GM21447 (cell line): ENCODE data around the gene ZNF628.

Experiments
- ATAC-seq: cut with Tn5 transposase; IDR thresholded peaks from one replicate; pipeline ENCODE4 v1.9.1; 2021; ENCODE audit not compliant: unreplicated experiment

The ZNF628 gene

GRCh38 chr19:55464662-55465054 is 11.8 kb upstream of the ZNF628 start, which contains the start of gene C19orf85:
Gene C19orf85 (minus strand): TSS chr19:55464751. CDS start chr19:55464554, 197 bp downstream.
- no peak for ATAC-seq

- ATAC-seq = no peak
These were observed 10.8 kb upstream of the ZNF628 start for GRCh38 chr19:55465460-55466240.

DNA sequence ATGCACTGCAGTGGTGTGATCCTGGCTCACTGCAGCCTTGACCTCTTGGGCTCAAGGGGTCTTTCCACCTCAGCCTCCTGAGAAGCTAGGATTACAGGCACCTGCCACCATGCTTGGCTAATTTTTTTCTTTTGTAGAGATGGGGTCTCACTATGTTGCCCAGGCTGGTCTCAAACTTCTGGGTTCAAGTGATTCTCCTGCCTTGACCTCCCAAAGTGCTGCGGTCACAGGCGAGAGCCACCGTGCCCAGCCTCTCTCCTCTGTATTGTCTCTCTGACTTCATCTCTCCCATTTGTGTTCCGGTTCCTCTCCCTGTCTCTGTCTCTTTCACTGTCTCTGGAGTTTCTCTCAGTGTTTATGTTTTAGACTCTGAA is 10.2 kb upstream of the ZNF628 start:
- ATAC-seq = no peak

GRCh38 chr19:55467236-55468053 is 9.0 kb upstream of the ZNF628 start:
- no peak for ATAC-seq

GRCh38 chr19:55468054-55468393 is 8.4 kb upstream of the ZNF628 start:
- ATAC-seq = no peak

DNA sequence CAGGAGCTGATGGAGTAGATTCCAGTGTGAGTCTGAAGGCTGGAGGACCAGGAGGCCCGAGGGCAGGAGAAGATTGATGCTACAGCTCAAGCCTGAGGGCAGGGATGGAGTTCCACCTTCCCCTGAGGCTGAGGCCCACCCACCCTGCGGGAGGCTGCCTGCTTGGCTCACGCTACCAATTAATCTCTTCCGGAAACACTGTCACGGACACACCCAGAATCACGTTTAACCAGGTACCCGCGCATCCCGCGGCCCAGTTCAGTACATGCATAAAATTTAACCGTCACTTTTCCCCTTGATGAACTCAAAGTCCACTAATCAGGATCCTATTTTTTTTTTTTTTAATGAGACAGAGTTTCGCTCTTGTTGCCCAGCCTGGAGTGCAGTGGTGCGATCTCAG is 5.2 kb upstream of the ZNF628 start:
- no peak for ATAC-seq

GRCh38 chr19:55472463-55472862 is 4.0 kb upstream of the ZNF628 start:
- no peak for ATAC-seq

GRCh38 chr19:55473225-55474012 is 3.0 kb upstream of the ZNF628 start:
- no peak for ATAC-seq

DNA sequence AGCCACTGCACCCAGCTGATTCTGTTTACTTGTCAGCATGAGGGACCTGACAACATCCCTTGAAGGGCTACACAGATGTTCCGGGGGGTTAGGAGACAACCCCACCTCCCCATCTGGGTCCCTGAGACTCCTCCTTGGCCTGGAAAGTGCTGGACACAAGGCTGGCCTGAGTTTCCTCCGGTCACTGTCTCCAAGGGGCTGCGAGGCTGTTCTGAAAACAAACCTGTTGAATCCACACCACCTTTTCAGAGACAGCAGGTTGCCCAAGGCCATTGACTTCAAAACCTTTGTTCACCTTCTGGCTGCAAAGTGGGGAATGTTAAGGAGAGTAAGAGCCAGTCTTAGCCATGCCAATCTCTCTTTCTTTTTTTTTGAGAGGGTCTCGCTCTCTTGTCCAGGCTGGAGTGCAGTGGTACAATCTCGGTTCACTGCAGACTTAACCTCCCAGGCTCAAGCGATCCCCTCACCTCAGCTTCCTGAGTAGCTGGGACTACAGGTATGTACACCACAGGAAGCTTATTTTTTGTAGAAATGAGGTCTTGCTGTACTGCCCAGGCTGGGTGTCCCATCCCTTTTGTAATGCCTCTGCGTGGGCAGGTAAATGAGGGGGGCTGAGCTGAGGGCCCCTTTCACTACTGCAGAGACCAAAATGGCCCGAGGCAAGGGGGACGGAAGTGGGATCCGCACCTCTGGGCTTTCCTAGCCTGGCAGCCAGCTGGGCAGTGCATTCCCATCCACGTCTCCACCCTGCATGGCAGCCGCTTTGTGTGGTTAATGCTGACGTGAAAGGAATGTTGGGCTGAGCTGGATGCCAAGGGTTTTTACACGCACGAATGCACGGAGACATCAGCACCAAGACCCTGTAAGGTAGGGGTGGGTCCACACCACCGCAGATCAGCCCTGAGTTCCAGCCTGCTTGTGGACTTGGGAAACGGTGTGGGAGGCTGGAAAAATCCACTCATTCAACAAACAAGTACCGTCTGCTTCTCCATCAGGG is 1.9 kb upstream of the ZNF628 start:
- ATAC-seq = no peak

- no peak for ATAC-seq
These were observed 1.5 kb downstream of the ZNF628 start for GRCh38 chr19:55477905-55478304.

GRCh38 chr19:55478364-55478763 is 1.9 kb downstream of the ZNF628 start:
- ATAC-seq = no peak

DNA sequence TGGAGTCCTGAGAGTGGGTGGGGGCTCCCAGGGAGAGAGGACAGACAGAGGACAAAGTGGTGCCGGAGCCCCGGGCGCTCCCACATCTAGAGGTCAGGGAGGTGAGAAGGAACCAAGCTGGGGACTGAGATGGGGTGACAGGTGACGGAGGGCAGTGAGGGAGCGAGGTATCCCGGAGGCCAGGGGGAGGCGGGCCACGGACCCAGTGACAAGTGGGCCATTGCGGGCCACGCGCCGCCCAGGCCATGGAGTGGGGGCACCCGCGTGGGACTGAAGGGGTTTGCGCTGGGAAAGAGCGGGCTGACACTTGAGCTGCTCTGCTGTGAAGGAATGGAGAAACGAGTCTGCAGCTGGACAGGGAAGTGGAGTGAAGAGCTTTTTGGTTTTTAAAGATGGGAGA is 2.6 kb downstream of the ZNF628 start:
- ATAC-seq = no peak

- no peak for ATAC-seq
These were observed 3.2 kb downstream of the ZNF628 start for GRCh38 chr19:55479451-55480230.

GRCh38 chr19:55481148-55481793 is 4.9 kb downstream of the ZNF628 start:
- ATAC-seq = no peak

- no peak for ATAC-seq
These were observed 5.4 kb downstream of the ZNF628 start for GRCh38 chr19:55481794-55482155.

GRCh38 chr19:55482156-55482961 is 5.9 kb downstream of the ZNF628 start:
- no peak for ATAC-seq

DNA sequence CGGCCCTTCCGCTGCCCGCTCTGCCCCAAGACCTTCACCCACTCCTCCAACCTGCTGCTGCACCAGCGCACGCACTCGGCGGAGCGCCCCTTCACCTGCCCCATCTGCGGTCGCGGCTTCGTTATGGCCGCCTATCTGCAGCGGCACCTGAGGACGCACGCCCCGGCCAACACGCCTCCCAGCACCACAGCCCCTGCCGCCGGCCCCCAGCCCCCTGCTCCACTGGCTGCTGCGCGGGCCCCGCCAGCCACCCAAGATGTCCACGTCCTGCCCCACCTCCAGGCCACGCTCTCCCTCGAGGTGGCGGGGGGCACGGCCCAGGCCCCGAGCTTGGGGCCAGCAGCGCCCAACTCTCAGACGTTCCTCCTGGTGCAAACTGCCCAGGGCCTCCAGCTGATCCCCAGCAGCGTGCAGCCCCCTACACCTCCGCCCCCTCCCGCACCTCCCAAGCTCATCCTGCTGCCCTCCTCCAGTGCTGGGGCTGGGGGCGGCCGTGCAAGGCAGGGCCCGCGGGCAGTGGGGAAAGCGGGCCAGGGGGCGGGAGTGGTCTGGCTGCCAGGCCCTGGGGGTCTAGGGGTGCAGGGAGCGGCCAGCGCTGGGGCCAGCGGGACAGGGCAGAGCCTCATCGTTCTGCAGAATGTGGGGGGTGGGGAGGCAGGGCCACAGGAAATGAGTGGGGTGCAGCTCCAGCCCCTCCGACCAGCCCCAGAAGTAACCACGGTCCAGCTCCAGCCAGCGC is 6.7 kb downstream of the ZNF628 start:
- ATAC-seq = no peak
